Measurements from ENCODE around the gene PABPC3.

DNA sequence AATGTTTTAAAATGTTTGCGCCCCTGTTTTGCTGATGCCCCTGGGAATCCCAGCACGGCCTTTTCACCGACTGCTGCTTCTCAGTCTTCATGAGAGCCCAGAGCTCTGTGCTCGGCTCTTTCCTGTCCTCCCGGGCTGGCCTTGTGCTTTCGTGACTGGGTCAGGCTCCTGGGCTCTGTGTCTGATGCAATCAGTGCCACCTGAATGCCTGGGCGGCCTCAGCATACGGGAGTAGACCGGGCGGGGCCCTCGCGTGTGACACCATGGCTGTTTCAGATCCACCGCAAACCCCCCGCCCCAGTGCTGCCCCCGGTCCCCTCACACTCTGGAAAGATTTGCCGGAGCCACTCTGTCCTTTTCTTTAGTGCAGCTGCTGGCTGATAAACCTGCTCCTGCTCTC, 21.4 kb downstream of the PABPC3 start:
- TF ChIP-seq, protein P1, sequence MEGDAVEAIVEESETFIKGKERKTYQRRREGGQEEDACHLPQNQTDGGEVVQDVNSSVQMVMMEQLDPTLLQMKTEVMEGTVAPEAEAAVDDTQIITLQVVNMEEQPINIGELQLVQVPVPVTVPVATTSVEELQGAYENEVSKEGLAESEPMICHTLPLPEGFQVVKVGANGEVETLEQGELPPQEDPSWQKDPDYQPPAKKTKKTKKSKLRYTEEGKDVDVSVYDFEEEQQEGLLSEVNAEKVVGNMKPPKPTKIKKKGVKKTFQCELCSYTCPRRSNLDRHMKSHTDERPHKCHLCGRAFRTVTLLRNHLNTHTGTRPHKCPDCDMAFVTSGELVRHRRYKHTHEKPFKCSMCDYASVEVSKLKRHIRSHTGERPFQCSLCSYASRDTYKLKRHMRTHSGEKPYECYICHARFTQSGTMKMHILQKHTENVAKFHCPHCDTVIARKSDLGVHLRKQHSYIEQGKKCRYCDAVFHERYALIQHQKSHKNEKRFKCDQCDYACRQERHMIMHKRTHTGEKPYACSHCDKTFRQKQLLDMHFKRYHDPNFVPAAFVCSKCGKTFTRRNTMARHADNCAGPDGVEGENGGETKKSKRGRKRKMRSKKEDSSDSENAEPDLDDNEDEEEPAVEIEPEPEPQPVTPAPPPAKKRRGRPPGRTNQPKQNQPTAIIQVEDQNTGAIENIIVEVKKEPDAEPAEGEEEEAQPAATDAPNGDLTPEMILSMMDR (conservative IDR thresholded peaks at IDR 0.05 in 1 of 2, IDR thresholded peaks at IDR 0.05 in 1 of 2; ENCODE audit: low read depth in 1 of 2, low read length in 2 of 2), result no peak
- no peak for TF ChIP-seq EZH2 (IDR thresholded peaks at IDR 0.05; ENCODE audit: low read length, missing control alignments)

Measured in fibroblast of lung (primary cell).